DMS79 (cell line): ENCODE results near the gene GIPC2.
"Not testable (repeated sequence)": the region's sequence is repeated elsewhere in the genome, so short reads cannot be mapped to it uniquely, and the experiment has no call there.

Experiments
- DNase-seq: peaks from one replicate; lab custom pipeline; 2025; lab: John Stamatoyannopoulos, UW

Gene GIPC2

DNA sequence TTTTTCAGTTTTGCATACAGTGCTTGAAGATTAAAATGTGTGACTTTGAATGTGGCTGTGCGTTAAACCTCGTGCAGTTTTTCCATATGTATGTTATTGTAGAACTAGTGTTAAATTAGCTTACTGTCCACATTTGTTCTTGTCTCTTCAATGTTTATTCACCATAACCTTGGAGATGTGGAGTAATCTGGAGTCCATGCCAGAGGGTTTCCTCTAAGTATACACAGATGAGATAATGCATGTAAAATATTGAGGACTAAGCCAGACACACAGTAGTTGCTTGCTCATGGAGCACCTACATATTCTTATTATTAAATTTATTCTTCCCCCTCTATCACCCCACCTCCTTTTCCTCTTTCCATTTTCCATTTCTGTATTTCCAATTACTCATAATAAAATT is 7.7 kb upstream of the GIPC2 start:
- no peak for DNase-seq

DNA sequence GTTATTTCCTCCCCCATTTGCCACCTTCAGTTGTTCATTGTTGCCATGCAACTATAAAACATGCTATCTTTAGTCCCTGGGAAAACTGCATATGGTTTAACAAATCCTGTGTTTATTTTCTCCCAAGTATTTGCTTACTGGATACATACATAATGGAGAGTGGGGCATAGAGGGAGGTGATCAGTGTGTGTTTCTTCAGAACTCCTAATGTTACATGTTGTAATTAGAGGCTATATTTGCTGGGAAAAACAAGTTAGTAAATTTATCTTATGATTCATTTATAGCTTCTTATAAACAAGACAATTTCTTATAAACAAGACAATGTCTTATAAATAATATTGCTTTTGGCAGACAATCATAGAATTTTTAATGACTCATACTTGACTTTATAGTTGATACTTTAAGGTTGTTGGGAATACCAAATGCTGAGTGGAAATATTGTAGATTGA is 7.3 kb upstream of the GIPC2 start:
- no peak for DNase-seq

DNA sequence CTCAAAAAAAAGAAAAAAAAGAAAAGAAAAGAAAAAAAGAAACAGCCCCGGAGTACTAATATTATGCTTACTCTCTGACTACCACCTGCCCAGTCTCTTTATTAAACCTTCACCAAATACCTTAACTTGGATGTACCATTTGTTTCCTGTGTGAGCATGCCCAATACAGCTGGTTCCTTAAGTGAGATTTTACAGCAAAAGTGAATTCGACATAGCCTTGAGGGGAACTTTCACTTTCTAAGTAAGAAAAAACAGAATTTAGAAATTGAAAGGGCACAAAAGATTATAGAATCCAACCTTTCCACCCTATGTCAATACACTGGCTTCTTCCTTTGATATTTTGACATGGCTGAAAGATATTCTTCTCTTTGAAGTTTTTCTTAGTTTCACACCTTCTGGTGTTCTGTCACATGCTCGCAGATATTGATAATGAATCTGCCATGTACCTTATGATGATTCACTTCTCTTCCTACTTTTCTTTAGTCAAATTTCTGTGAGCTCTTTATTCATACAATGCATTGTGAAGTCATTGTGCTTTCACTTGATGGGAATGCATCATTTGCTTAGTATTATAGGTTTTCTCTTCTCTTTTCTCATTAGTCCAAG is 5.2 kb upstream of the GIPC2 start:
- DNase-seq = no peak

DNA sequence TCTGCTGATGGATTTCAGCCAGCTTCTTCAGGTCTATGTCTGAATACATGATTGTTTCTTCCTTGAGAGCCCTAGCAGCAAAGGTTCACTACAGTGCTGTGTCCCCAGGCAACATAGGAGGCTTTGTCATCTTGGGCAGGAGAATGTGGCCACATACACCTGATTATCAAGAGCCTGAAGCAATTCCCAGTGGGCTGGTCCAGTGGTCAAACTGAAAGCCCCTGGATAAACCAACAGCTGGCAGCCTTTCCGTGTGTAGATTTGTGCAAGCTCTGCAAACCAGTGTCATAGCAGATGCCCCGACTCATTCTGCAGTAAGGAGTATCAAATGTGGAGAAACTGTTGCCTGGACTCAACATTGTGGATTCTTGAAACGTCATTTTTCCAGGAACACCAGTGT is 2.3 kb upstream of the GIPC2 start:
- DNase-seq = no peak

DNA sequence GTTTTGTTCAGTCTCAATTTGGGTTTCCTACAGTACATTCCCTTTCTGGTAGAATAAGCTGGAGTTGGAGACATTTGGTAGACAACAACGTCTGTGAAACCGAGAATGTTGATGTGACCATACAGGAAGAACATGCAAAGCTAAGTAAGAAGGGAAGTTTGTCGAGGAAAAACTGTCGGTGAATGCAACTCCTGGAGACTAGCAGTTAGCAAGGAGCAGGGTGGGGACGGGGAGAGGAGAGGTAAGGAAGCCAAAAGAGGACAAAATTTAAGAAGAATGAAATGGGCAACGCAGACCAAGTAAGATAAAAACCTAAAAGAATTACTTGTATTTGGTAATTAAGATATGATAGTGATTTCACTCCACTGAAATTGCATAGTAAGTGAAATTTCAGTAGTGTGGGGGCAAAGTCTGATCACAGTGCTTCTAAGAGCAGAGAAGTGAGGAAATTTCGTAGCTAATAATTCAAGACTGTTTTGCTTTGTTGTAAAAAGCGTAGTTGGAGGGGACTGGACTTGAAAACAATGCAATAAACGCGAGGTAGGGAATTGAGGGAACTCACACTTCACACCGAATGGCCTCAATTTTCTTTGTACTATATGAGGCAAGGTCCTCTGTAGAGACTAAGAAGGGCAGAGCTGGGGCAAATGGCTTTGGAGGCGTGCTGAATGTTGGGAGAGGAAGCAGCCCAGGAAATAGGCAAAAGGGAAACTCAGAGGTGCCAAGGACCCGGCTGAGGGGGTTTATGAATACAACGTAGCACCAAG is 787 bp upstream of the GIPC2 start:
- DNase-seq = no peak

DNA sequence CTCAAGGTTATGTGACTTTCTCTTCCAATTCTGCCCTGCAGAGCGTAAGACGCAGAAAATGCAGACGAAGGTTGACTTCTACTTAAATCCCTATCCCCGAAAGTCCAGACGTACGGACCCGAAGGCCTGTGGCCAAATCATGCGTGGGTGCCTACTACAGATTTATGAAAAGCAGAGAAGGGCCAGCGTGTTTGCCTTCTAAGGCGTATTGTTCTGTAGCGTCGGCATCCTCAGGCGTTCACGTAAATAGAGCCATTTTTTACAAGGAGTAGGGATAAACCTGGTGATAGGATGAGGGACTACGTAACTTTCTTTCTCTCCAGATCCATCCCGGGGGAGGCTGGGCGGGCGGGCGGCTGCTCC is 222 bp upstream of the GIPC2 start:
- no peak for DNase-seq

DNA sequence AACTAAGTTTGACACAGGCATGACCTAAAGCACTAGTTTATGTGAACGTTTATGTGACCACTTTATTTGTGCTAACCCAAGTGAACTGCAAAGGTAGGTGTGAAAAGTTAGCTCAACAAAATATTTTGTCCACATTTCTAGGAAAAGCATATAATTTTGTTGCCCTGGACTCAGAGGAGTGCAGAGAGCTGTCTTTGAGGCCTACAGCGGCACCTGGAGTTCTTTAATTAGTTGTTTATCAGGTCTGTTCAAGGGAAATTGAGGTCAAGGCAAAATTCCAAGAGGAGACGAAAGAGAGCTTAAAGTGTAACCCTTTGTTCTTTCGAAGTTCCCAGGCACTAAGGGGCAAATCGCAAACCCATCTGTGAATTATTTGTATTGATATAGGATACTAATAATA is 1.3 kb downstream of the GIPC2 start:
- no peak for DNase-seq

DNA sequence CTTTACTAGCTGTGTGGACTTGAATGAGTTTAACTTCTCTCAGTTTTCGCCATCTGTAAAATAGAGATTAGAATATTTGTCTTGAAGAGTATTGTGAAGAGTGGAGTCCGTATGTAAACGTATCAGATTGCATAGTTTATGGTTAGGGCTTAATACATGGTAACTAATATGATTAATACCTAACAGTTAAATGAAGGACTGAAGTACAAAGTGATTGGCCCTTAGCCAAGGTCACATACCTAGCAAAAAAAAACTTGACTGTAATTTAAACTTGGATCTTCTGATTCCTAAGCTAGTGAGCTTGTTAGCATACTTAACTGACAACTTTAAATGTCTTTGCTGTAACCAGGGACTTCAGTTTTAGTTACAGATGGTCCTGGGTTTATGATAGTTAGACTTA is 1.9 kb downstream of the GIPC2 start:
- no peak for DNase-seq

DNA sequence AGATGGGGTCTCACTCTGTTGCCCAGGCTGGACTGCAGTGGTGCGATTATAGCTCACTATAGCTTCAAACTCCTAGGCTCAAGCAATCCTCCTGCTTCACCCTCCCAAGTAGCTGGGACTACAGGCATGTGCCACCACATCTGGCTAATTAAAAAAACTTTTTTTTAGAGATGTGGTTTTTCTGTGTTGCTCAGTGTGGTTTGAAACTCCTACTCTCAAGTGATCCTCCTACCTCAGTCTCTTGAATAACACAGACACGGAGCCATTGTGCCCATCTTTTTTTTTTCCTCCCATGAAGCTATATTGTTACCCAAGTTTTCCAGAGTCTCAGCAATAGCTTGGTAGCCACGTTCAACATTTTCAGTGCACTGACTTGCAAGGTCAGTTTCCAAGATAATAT is 2.7 kb downstream of the GIPC2 start:
- no peak for DNase-seq

DNA sequence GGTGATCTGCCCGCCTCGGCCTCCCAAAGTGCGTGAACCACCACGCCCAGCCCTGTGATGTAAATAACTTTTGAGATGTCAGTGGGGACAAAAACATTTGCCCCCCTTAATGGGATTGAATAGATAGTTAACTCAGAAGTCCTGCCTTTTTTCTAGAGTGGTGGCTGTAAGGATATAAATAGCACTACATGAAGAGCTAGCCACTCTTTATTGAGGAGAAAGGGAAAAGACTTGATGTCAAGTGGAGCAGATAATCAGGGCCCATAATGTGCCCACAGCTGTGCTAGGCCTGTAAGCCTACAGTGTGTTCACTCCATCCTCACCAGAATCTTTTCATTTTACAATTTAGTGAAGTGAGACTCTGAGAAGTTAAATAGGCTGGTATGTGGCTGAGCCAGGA is 3.6 kb downstream of the GIPC2 start:
- DNase-seq = no peak

DNA sequence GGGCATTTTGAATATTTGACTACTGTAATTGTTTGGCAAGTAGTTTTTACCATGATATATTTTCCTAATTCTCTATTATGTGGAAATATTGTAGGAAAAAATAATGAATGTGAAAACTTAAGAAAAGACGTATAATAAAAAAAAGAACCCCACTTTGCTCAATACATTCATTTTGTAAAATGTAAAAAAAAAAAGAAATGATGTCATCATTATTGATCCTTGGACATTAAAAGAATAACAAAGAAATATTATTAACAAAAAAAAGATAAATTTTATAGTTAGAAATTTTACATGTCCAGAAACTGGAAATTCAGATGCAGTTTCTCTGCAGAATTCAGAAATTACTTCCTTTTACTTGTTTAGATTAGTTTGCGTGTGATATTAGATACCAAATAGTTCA is 5.2 kb downstream of the GIPC2 start:
- DNase-seq = no peak

DNA sequence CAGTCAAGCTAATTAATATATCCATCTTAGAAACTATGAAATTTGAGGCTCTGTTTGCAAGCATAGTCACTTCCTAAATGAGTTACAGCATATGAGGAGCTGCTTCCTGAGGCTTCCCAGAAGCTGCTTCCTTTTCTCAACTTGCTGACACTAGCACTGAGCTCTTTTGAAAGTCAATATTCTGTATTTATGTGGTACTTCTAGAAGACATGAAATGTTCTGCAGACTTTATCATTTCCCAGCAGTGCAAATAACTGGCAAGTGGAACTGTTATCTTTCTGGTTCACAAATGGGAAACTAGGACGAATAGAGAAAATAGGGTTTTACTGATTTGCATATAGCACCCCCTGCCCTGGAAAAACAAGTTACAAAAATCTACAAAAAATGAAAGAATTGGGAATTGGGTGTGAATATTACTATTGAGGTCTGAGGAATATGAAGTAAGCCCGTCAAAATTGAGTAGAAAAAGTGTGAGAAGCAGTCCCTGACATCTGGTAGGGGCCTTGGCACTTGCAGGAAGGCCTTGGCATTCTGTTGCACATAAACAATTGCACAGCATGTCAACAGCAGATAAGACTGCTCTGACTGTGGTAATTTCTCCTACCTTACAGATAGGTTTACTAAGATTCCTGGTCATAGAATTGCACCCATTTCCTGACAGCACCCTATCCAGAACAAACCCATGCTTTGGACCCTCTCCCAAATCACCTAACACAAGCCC is 7.1 kb downstream of the GIPC2 start:
- no peak for DNase-seq

DNA sequence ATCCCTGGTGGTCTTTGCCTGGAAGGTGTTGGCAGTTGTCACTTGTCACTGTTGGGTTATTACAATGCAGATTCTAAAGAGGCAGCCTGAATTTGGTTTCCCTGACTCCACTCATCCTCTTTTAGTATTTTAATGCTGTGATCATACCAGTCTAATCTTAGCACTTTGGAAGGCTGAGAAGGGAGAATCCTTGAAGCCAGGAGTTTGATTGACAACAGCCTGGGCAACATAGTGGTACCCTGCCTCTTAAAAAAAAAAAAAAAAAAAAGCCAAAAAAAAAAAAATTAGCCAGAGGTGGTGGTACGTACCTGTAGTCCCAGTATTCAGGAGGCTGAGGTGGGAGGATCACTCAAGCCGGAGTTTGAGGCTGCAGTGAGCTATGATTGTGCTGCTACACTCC is 7.7 kb downstream of the GIPC2 start:
- DNase-seq = no peak

DNA sequence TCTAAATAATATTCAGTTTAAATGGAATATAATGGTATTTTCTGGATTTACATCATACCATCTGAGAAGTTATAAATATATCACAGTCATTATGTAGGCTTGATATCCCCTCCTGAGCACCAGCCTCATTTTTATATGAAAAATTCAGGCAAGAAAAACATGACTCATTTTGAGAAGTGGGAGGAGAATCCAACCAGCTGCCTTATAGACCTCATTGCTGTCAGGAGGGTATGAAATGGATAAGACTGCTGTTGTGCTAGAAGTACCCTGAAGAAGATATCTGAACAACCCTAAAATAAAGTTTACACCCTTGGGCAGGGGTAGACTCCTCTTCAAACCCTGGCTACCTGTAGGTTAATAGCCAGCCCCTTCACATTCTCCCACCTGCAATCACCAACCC is 8.8 kb downstream of the GIPC2 start:
- no peak for DNase-seq

DNA sequence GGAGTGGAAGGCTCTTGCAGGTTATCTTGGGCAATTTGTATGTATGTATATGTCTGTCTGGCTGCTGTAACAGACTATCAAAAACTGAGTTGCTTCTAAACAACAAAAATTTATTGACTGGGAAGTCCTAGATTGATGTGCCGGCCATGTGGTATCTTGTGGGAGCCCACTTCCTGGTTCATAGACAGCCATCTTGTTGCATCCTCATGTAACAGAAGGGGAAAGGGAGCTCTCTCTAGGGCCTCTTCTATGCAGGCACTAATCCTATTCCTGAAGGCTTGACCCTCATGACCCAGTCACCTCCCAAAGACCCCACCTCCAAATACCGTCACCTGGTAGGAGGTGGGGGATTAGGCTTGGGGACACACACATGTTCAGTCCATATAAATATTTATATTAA is 9.2 kb downstream of the GIPC2 start:
- no peak for DNase-seq

DNA sequence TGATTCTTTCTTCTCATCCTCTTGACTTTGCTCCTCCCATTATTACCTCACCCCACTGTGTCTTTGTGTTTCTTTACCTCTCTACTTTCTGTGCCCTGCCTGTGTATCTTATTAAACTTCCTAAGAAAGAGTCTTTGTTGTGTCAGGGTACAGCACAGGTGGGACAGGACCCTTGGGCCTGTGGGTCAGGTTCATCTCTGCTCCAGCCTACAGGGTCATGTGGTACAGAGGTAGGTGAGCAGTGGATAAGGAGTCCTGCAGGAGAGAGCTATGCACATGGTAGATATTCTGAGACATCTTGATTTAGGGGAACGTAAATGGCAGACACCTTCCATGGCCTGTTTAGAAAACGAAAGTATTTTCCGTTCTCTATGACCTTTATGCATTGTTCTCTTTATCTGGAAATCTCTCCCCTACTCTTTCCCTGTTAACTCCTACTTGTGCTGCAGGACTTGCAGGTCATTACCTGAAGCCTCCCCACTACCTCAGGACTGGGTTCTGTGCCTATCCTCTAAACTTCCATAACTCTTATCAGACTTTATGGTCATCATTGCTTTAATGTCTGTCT is 9.9 kb downstream of the GIPC2 start:
- no peak for DNase-seq

DNA sequence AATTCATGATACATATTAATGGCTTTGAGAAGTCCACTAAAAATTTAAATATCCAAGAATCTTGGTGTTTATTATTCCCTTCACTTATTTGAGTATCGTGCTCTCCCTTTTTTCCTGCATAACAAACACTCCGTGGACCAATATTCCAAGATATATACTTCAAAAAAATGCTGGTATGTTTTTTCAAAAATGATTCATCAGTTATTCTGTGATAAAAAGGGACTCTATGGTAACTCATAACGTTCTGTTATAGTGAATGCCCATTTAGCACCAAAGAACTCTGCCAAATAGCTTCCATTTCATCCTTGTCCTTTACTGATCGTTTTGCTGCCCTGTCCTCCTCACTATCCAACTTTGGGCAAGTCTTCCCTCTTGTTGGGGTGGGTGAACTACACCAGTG is 12.9 kb downstream of the GIPC2 start:
- no peak for DNase-seq

DNA sequence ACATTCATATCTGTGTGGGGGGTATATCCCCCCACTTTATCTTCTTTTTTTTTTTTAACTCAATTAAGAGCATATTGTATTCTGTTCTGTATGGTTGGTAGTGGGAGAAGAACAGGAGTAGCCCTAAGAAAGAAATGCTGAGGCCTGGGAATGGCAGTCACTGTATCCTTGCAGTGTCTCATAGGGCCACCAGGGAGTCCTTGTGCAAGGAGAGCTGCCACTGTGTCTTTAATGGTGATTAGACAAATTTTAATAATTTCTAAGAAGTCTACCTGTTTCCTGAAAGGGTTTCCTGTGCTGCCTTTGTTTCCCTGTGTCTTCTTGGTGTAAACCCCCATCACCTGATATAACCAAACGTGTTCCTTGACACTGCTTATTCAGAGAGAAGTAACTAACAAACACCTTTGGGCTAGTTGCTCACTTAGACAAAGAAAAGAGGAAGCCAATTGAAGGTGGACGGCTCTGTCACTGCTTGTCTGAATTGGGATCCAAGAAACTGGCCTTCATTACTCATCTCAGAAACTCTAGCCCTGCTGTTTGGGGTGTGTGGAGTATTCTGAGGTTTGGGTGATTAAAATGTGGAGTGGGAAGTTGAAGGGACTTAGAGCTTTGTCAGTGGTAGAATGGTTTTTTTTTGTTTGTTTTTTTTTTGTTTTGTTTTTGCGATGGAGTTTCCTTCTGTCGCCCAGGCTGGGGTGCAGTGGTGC is 15.2 kb downstream of the GIPC2 start:
- DNase-seq = no peak

DNA sequence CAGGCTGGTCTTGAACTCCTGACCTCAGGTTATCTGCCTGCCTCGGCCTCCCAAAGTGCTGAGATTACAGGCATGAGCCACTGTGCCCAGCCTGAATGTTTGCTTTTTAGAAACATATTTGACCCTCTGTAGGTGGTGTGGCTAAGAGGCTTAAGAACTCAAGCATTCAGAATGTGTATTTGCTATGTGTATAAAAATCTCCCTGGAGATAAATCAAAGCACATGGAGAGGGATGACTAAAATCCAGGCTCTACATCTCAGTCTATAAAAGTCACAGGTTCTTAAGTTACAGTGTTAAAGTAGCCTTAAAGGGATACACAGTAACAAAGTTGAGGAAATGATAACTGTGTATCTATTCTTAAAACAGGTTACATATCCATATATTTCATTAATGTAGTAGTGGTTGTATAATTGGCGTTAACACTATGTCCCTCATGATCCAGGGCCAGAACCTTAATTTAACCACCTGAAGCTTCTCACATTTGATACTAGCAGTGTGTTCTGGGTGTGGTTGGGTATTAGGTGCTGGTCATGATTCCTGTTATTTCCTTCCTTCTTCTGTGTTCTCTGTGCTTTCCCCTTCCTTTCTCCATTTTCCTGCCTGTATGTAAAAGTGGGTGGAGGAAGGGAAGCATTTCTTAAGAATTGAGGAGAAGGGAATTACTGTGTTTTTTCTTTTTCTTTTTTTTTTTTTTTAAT is 16.2 kb downstream of the GIPC2 start:
- DNase-seq = no peak

DNA sequence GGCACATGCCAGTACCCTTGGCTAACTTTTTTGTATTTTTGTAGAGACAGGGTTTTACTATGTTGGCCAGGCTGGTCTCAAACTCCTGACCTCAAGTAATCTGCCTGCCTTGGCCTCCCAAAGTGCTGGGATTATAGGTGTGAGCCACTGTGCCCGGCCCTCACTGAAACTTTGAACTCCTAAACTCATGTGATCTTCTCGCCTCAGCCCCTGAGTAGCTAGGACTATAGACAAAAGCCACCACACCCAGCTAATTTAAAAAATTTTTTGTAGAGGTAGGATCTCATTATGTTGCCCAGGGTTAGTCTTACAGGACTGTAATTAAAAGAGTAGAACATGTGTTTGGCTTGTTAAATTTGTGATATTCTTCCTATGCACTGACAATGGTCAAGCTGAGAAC is 19.1 kb downstream of the GIPC2 start:
- not testable (repeated sequence) for DNase-seq

DNA sequence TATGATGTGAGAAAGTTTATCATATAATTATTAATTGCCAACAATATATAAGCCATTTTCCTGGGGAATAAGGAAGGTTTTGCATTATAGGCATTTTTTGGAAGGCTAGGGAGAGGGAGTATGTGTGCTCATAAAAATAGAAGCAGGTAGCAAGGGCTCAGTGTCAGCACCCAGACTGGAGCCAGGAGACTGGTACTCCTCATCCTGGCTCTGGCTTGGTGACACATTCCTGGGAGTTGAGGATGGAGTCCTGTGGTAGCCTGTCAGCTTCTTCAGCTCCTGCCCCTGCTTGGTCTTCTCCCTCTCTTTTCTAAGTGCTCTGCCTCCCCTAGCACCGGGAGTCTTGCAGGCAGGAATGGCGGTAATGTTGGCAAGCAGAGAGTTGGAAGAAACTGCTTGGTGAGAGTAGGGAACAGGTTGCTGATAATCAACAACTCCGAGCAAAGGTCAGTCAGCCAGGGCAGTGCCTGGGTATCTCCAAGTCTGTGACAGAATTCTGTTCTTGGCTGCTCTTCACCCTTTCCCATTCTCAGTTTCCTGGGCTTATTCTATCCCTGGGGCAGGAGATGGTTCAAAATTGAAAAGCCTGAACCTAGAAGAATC is 23.0 kb downstream of the GIPC2 start:
- no peak for DNase-seq
